SK-N-SH (cell line): ENCODE measurements around the gene TGM4. TPM values are rescaled to one million over a fixed set of nuclear protein-coding genes. Genes with fewer than 3 reads are reported as not detected.

Source experiments
- CTCF ChIA-PET: fragments of 300-600, 350-600 bp; formaldehyde crosslinking; extraction: SDS; loops from one replicate; lab custom pipeline; 2021; lab: Yijun Ruan, JAX
- POLR2A ChIA-PET: fragments of 350-600 bp; sonication (Branson Sonifier 250); formaldehyde crosslinking; extraction: SDS; loops from one replicate; lab custom pipeline; 2020; ENCODE audit warnings: antibody characterized with exemption, inconsistent platforms; lab: Yijun Ruan, JAX
- DNase-seq: peaks from one replicate; pipeline ENCODE4 v3.0.0; 2012
- H2AFZ ChIP-seq: fragments of 200-600 bp; sonication (generic); 2 replicates; pipeline ENCODE4 v1.8.1; 2016; ENCODE audit warnings: antibody characterized with exemption, mild to moderate bottlenecking, low read depth
- H3F3A ChIP-seq: fragments of 200-600 bp; sonication (generic); replicated peaks from 2 replicates; pipeline ENCODE3; 2016; ENCODE audit warnings: antibody characterized with exemption, mild to moderate bottlenecking; ENCODE audit not compliant: insufficient read depth
- H3K27ac ChIP-seq, 2 experiments: fragments of 200-500 bp in 1 of 2; fragments of 200-600 bp in 1 of 2; sonication (Bioruptor generic) in 1 of 2; sonication (generic), shearing (Covaris generic) in 1 of 2; 2 replicates each; pipeline versions ENCODE4 v1.5.1 to v1.6.1; 2014 to 2016; ENCODE audit warnings: low read depth in 2 of 2, inconsistent platforms in 1 of 2, low read length in 1 of 2, mild to moderate bottlenecking in 1 of 2, mixed read lengths in 1 of 2
- H3K27me3 ChIP-seq: fragments of 200-600 bp; sonication (generic), shearing (Covaris generic); 2 replicates; pipeline ENCODE4 v1.6.1; 2016; ENCODE audit warnings: mixed run types; ENCODE audit not compliant: insufficient read depth
- H3K36me3 ChIP-seq, 2 experiments: fragments of 200-500 bp in 1 of 2; fragments of 200-600 bp in 1 of 2; sonication (Bioruptor generic) in 1 of 2; sonication (generic) in 1 of 2; replicated peaks in 1 of 2; 2 replicates each; pipeline versions ENCODE3 to v1.5.1; 2014 to 2016; ENCODE audit warnings: low read length in 1 of 2, mild to moderate bottlenecking in 1 of 2; ENCODE audit not compliant: insufficient read depth in 2 of 2, control insufficient read depth in 1 of 2
- H3K4me1 ChIP-seq, 2 experiments: fragments of 200-500 bp in 1 of 2; fragments of 200-600 bp in 1 of 2; sonication (Bioruptor generic) in 1 of 2; sonication (generic), shearing (Covaris generic) in 1 of 2; 2 replicates each; pipeline versions ENCODE4 v1.5.1 to v1.6.1; 2014 to 2016; ENCODE audit warnings: low read depth in 1 of 2, low read length in 1 of 2, mixed run types in 1 of 2; ENCODE audit not compliant: insufficient read depth in 2 of 2, control insufficient read depth in 1 of 2
- H3K4me2 ChIP-seq: fragments of 200-600 bp; sonication (generic), shearing (Covaris generic); 2 replicates; pipeline ENCODE4 v1.6.1; 2017; ENCODE audit warnings: mixed run types
- H3K4me3 ChIP-seq, 2 experiments: fragments of 200-500 bp in 1 of 2; fragments of 200-600 bp in 1 of 2; sonication (Bioruptor generic) in 1 of 2; sonication (generic), shearing (Covaris generic) in 1 of 2; 2 replicates each; pipeline versions ENCODE4 v1.5.1 to v1.8.1; 2014 to 2016; ENCODE audit warnings: low read depth in 2 of 2, inconsistent platforms in 1 of 2, low read length in 1 of 2, mild to moderate bottlenecking in 1 of 2, mixed read lengths in 1 of 2, moderate library complexity in 1 of 2
- H3K79me2 ChIP-seq: fragments of 200-600 bp; sonication (generic); 2 replicates; pipeline ENCODE4 v1.8.1; 2017; ENCODE audit warnings: mild to moderate bottlenecking; ENCODE audit not compliant: insufficient read depth
- H3K9ac ChIP-seq: fragments of 200-600 bp; sonication (generic); 2 replicates; pipeline ENCODE4 v1.6.1; 2017; ENCODE audit warnings: mixed run types
- H3K9me2 ChIP-seq: fragments of 200-600 bp; sonication (generic); 2 replicates; pipeline ENCODE4 v1.6.1; 2017; ENCODE audit warnings: mixed run types
- H3K9me3 ChIP-seq: fragments of 200-600 bp; sonication (generic); 2 replicates; pipeline ENCODE4 v1.6.1; 2017; ENCODE audit warnings: mixed run types, mild to moderate bottlenecking, moderate library complexity
- H4K20me1 ChIP-seq: fragments of 200-600 bp; sonication (generic); 2 replicates; pipeline ENCODE4 v1.6.1; 2017; ENCODE audit warnings: mild to moderate bottlenecking, mixed run types; ENCODE audit not compliant: insufficient read depth
- CHD2 ChIP-seq: fragments of 150-350 bp; IDR thresholded peaks from 2 replicates; pipeline ENCODE4 v1.6.1; 2018; ENCODE audit warnings: low read length; ENCODE audit not compliant: partially characterized antibody
- CTCF ChIP-seq: fragments of 200-600 bp; sonication (generic); IDR thresholded peaks from 2 replicates; pipeline ENCODE4 v1.6.1; 2017; ENCODE audit warnings: antibody characterized with exemption, mild to moderate bottlenecking, moderate library complexity
- ELF1 ChIP-seq: IDR thresholded peaks from 2 replicates; pipeline ENCODE4 v1.4.0; 2012
- EP300 ChIP-seq, 2 experiments: IDR thresholded peaks; 2 replicates each; pipeline versions ENCODE4 v1.4.0 to v1.6.1; 2012; ENCODE audit warnings: borderline replicate concordance in 1 of 2, low read depth in 1 of 2, low read length in 1 of 2
- EZH2phosphoT487 ChIP-seq: fragments of 200-600 bp; sonication (generic); IDR thresholded peaks from 2 replicates; pipeline ENCODE4 v1.6.1; 2017; ENCODE audit warnings: low read depth, mixed run types, mild to moderate bottlenecking, antibody characterized with exemption, moderate library complexity, borderline replicate concordance
- FOXM1 ChIP-seq: IDR thresholded peaks from 2 replicates; pipeline ENCODE4 v1.4.0; 2012; ENCODE audit warnings: low read depth, mild to moderate bottlenecking
- IRF3 ChIP-seq: fragments of 150-350 bp; IDR thresholded peaks from 2 replicates; pipeline ENCODE4 v1.6.1; 2016; ENCODE audit warnings: mild to moderate bottlenecking, low read depth, low read length
- MAX ChIP-seq: IDR thresholded peaks from 2 replicates; pipeline ENCODE4 v1.4.0; 2012; ENCODE audit warnings: low read depth
- MEF2A ChIP-seq: IDR thresholded peaks from 2 replicates; pipeline ENCODE4 v1.4.0; 2012; ENCODE audit warnings: low read depth, borderline replicate concordance
- MXI1 ChIP-seq: IDR thresholded peaks from 2 replicates; pipeline ENCODE4 v1.6.1; 2012; ENCODE audit warnings: mild to moderate bottlenecking, low read depth, low read length, improper control_type of control experiment
- NRF1 ChIP-seq: IDR thresholded peaks from 2 replicates; pipeline ENCODE4 v1.6.1; 2012; ENCODE audit warnings: low read depth, mild to moderate bottlenecking, low read length
- POLR2AphosphoS5 ChIP-seq: IDR thresholded peaks from 2 replicates; pipeline ENCODE4 v1.6.1; 2012; ENCODE audit warnings: low read depth, low read length
- RAD21 ChIP-seq: IDR thresholded peaks from 2 replicates; pipeline ENCODE4 v1.6.1; 2012; ENCODE audit warnings: mild to moderate bottlenecking, low read length
- SIN3A ChIP-seq: IDR thresholded peaks from 2 replicates; pipeline ENCODE4 v1.6.1; 2012; ENCODE audit warnings: low read depth, mild to moderate bottlenecking, low read length, moderate library complexity, borderline replicate concordance
- SMC3 ChIP-seq: IDR thresholded peaks from 2 replicates; pipeline ENCODE4 v1.6.1; 2012; ENCODE audit warnings: low read depth, low read length, improper control_type of control experiment
- TCF12 ChIP-seq: IDR thresholded peaks from 2 replicates; pipeline ENCODE4 v1.4.0; 2012
- USF1 ChIP-seq: IDR thresholded peaks from 2 replicates; pipeline ENCODE4 v1.4.0; 2012; ENCODE audit warnings: low read depth, borderline replicate concordance
- YY1 ChIP-seq: IDR thresholded peaks from 2 replicates; pipeline ENCODE4 v1.4.0; 2012; ENCODE audit warnings: low read depth, mild to moderate bottlenecking
- WGBS: methylation state at CpG from one replicate; pipeline ENCODE4 v1.1.6; 2017; ENCODE audit warnings: low lambda C conversion rate; 5-methylcytosine and 5-hydroxymethylcytosine counted together
- polyA plus RNA-seq, 3 experiments: library from polyadenylated mRNA; depleted of rRNA; stranded (reverse); fragments of >200 nt; gene quantifications; 2 replicates each; pipeline ENCODE4 v1.2.3, GENCODE V29; 2012
- TF ChIP-seq, protein P1 (sequence below): fragments of 150-350 bp; IDR thresholded peaks from 2 replicates; pipeline ENCODE4 v1.6.1; 2017; ENCODE audit warnings: antibody characterized with exemption, low read length, low read depth, borderline replicate concordance

Gene TGM4
- polyA plus RNA-seq, 1 of the 3 experiments (the other 2 are of a cell fraction): 0.12 TPM

- Histone ChIP-seq H3K27me3 (no peaks in the 10 kb centered on the region), H3K9me2 (no peaks in the 10 kb centered on the region), H3K9me3 (peaks cover 5% of the 10 kb centered on the region; the same call in 1 of the 2 replicates), H2AFZ (no peak overlapping the region), H3K4me2 (no peak overlapping the region), H3K4me1 (peaks cover 0 to 24% of the 10 kb centered on the region in 2 experiments; a peak in 2 of 4 replicates), H3K4me3 (no peak overlapping the region), H3K9ac (no peak overlapping the region), H4K20me1 (no peaks in the 10 kb centered on the region), H3K79me2 (no peaks in the 10 kb centered on the region)
- no peak for DNase-seq
- 92% methylated on average over 2 of the region's 2 CpGs for WGBS
- TF ChIP-seq EZH2phosphoT487: no peak
- no peak for TF ChIP-seq TCF12
- TF ChIP-seq YY1: no peak
- TF ChIP-seq, all 33 proteins: peak for 0
- POLR2A ChIA-PET: no interaction called here
- H3F3A ChIP-seq: no peaks in the 10 kb centered on the region
- CTCF ChIA-PET: interaction anchor here (0.8 kb wide), 1 partner anchor 11 kb away, joined by 3 read pairs; no protein-coding TSS in a partner anchor
- H3K36me3 ChIP-seq: peaks cover 6 to 20% of the 10 kb centered on the region in 2 experiments
- H3K27ac ChIP-seq: no peak overlapping the region
Measured at GRCh38 chr3:44842376-44842775, 32.0 kb upstream of the TGM4 start.

- POLR2A ChIA-PET: interaction anchor here (1.0 to 1.5 kb wide), 3 partner anchors 13 to 336 kb away, joined by 3 to 5 read pairs (median 5); no protein-coding TSS in a partner anchor
- TF ChIP-seq MEF2A: no peak
- TF ChIP-seq TCF12: peak; percentile 88
- peak; percentile 49 to 77; a peak in 3 of 4 replicates for TF ChIP-seq EP300 (IDR thresholded peaks at IDR 0.05; ENCODE audit: borderline replicate concordance in 1 of 2, low read depth in 1 of 2, low read length in 1 of 2)
- TF ChIP-seq IRF3: no peak
- no peak for TF ChIP-seq NRF1
- TF ChIP-seq POLR2AphosphoS5: peak; percentile 46; the same call in 1 of the 2 replicates
- TF ChIP-seq CHD2: peak; percentile 42
- 0 out of 2 replicates have a peak, but pooled peaks have one; percentile 16 for TF ChIP-seq RAD21
- no peak for TF ChIP-seq EZH2phosphoT487
- no peak for TF ChIP-seq FOXM1
- no peak for TF ChIP-seq USF1
- 0 out of 2 replicates have a peak, but pooled peaks have one; percentile 41 for TF ChIP-seq MAX
- TF ChIP-seq, protein P1, sequence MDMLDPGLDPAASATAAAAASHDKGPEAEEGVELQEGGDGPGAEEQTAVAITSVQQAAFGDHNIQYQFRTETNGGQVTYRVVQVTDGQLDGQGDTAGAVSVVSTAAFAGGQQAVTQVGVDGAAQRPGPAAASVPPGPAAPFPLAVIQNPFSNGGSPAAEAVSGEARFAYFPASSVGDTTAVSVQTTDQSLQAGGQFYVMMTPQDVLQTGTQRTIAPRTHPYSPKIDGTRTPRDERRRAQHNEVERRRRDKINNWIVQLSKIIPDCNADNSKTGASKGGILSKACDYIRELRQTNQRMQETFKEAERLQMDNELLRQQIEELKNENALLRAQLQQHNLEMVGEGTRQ: no peak
- TF ChIP-seq MXI1: peak; percentile 55
- no peak for TF ChIP-seq CTCF
- no peak; the same call in 1 of the 2 replicates for TF ChIP-seq SMC3
- TF ChIP-seq SIN3A: 0 out of 2 replicates have a peak, but pooled peaks have one; percentile 28
- no peak for TF ChIP-seq ELF1
Measured at GRCh38 chr3:44845528-44846520, 28.6 kb upstream of the TGM4 start.

More at GRCh38 chr3:44845528-44846520, 28.6 kb upstream of the TGM4 start:
- no peaks in the 10 kb centered on the region for H4K20me1 ChIP-seq
- H3K27me3 ChIP-seq: no peaks in the 10 kb centered on the region
- no peaks in the 10 kb centered on the region for H3F3A ChIP-seq
- H3K79me2 ChIP-seq: no peaks in the 10 kb centered on the region
- no peak overlapping the region for H3K9ac ChIP-seq
- peaks cover 12 to 14% of the 10 kb centered on the region in 2 experiments for H3K36me3 ChIP-seq
- peak overlapping the region; percentile 7 to 29; a peak in 3 of 4 replicates for H3K4me3 ChIP-seq
- peak; percentile 59 for DNase-seq
- H3K9me3 ChIP-seq: no peaks in the 10 kb centered on the region
- peak overlapping the region; percentile 11; the same call in 1 of the 2 replicates for H3K4me2 ChIP-seq
- no peaks in the 10 kb centered on the region for H3K9me2 ChIP-seq
- H2AFZ ChIP-seq: 0 out of 2 replicates have a peak overlapping the region, but pooled peaks have one; percentile 32
- H3K4me1 ChIP-seq: peaks cover 0 to 25% of the 10 kb centered on the region in 2 experiments; a peak in 2 of 4 replicates
- CTCF ChIA-PET: interaction anchor here (1.7 to 2.1 kb wide), 2 partner anchors 11 to 14 kb away, joined by 5 to 7 read pairs; no protein-coding TSS in a partner anchor
- 46% methylated on average over 7 of the region's 7 CpGs for WGBS
- peak overlapping the region; percentile 46 to 97 for H3K27ac ChIP-seq
